Measurements from ENCODE around the gene PLCG2. TPM values are rescaled to one million over a fixed set of nuclear protein-coding genes. Genes with fewer than 3 reads are reported as not detected.

Gene PLCG2
- total and polyA plus RNA-seq, 2 of the 8 experiments (the other 6 are each of a cell fraction or from before 2014, with no cell fraction given) = 6.1 to 6.9 TPM

DNA sequence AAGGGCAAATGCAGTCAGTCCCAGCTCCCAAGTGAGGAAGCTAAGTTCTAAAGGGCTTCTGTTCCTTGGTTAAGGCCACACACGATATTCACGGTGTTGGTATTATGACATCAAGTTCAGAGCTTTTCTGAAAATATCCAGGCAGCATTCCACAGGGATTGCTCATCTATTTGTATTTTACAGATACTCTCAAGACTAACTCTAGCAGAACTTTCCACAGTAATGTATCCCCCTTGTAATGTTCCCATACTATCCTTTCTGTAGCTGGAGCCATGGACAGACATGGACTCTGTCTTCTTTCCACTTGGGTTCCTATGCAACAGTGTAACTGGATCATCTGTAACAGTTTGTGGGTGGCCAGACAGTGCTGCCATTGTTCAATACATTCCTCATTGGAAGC, 218.6 kb downstream of the PLCG2 start (continued):
- TF ChIP-seq, protein P1, sequence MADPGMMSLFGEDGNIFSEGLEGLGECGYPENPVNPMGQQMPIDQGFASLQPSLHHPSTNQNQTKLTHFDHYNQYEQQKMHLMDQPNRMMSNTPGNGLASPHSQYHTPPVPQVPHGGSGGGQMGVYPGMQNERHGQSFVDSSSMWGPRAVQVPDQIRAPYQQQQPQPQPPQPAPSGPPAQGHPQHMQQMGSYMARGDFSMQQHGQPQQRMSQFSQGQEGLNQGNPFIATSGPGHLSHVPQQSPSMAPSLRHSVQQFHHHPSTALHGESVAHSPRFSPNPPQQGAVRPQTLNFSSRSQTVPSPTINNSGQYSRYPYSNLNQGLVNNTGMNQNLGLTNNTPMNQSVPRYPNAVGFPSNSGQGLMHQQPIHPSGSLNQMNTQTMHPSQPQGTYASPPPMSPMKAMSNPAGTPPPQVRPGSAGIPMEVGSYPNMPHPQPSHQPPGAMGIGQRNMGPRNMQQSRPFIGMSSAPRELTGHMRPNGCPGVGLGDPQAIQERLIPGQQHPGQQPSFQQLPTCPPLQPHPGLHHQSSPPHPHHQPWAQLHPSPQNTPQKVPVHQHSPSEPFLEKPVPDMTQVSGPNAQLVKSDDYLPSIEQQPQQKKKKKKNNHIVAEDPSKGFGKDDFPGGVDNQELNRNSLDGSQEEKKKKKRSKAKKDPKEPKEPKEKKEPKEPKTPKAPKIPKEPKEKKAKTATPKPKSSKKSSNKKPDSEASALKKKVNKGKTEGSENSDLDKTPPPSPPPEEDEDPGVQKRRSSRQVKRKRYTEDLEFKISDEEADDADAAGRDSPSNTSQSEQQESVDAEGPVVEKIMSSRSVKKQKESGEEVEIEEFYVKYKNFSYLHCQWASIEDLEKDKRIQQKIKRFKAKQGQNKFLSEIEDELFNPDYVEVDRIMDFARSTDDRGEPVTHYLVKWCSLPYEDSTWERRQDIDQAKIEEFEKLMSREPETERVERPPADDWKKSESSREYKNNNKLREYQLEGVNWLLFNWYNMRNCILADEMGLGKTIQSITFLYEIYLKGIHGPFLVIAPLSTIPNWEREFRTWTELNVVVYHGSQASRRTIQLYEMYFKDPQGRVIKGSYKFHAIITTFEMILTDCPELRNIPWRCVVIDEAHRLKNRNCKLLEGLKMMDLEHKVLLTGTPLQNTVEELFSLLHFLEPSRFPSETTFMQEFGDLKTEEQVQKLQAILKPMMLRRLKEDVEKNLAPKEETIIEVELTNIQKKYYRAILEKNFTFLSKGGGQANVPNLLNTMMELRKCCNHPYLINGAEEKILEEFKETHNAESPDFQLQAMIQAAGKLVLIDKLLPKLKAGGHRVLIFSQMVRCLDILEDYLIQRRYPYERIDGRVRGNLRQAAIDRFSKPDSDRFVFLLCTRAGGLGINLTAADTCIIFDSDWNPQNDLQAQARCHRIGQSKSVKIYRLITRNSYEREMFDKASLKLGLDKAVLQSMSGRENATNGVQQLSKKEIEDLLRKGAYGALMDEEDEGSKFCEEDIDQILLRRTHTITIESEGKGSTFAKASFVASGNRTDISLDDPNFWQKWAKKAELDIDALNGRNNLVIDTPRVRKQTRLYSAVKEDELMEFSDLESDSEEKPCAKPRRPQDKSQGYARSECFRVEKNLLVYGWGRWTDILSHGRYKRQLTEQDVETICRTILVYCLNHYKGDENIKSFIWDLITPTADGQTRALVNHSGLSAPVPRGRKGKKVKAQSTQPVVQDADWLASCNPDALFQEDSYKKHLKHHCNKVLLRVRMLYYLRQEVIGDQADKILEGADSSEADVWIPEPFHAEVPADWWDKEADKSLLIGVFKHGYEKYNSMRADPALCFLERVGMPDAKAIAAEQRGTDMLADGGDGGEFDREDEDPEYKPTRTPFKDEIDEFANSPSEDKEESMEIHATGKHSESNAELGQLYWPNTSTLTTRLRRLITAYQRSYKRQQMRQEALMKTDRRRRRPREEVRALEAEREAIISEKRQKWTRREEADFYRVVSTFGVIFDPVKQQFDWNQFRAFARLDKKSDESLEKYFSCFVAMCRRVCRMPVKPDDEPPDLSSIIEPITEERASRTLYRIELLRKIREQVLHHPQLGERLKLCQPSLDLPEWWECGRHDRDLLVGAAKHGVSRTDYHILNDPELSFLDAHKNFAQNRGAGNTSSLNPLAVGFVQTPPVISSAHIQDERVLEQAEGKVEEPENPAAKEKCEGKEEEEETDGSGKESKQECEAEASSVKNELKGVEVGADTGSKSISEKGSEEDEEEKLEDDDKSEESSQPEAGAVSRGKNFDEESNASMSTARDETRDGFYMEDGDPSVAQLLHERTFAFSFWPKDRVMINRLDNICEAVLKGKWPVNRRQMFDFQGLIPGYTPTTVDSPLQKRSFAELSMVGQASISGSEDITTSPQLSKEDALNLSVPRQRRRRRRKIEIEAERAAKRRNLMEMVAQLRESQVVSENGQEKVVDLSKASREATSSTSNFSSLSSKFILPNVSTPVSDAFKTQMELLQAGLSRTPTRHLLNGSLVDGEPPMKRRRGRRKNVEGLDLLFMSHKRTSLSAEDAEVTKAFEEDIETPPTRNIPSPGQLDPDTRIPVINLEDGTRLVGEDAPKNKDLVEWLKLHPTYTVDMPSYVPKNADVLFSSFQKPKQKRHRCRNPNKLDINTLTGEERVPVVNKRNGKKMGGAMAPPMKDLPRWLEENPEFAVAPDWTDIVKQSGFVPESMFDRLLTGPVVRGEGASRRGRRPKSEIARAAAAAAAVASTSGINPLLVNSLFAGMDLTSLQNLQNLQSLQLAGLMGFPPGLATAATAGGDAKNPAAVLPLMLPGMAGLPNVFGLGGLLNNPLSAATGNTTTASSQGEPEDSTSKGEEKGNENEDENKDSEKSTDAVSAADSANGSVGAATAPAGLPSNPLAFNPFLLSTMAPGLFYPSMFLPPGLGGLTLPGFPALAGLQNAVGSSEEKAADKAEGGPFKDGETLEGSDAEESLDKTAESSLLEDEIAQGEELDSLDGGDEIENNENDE (IDR thresholded peaks at IDR 0.05; ENCODE audit: insufficient replicate concordance, low read length) = no peak
- TF ChIP-seq CBX5 (IDR thresholded peaks at IDR 0.05; ENCODE audit: low read depth, low read length) (no peak), POLR2A (IDR thresholded peaks at IDR 0.05; ENCODE audit: control extremely low read depth in 1 of 2, low read depth in 2 of 2, low read length in 2 of 2) (no peak)
